Daoy (cell line): ENCODE results near the gene RGS3. TPM values are rescaled to one million over a fixed set of nuclear protein-coding genes. Genes with fewer than 3 reads are reported as not detected.

Experiments
- DNase-seq: peaks from one replicate; pipeline ENCODE4 v3.0.0-alpha.2; 2015; ENCODE audit warnings: low read depth
- total RNA-seq: library from RNA; depleted of rRNA; stranded (reverse); fragments of >200 nt; shearing (Covaris generic); gene quantifications from 2 replicates; pipeline ENCODE4 v1.2.3, GENCODE V29; 2014

Gene RGS3
- total RNA-seq, 1 experiment from 2014 or later, result 95.9 TPM

DNA sequence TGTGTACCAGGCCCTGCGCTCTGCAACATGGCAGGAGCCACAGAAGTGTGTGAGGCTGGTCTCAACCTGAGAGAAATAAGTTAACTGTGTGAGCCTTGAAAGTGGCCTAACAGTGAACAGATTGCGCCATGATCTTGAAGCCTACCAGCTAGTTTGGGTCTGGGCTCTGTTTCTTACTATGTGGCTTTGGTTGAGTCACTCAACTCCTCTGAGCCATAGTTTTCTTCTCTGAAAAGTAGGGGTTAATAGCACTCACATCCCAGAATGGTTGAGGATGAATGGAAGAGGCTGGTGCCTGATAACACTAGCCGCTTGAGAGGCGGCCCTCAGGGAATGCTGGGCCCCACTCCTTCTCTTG, 121.5 kb downstream of the RGS3 start:
- no peak for DNase-seq

- no peak for DNase-seq
These were observed 122.0 kb downstream of the RGS3 start for GRCh38 chr9:113585555-113585954.

- peak; percentile 74 for DNase-seq
These were observed 124.0 kb downstream of the RGS3 start for GRCh38 chr9:113587471-113588031.

- DNase-seq, result no peak
These were observed 124.8 kb downstream of the RGS3 start for GRCh38 chr9:113588242-113588810.

DNA sequence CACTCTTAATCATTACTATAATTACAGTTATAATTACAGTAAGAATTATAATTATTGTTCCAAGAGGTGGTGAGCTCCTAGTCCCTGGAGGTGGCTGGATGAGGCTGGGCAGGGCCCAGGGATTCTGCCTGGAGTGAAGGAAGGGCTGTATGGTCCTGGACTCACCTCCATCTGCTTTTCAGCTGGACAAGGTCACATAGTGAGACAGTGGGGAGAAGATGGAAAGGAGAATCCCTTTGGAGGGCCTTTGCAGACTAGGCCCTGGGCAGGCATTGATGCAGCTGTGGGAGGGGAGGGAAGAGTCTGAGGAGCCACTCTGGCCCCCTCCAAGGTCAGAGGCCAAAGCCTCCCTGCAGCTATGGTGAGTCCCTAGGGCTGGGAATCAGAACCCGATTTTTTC, 125.4 kb downstream of the RGS3 start:
- DNase-seq, result no peak

DNA sequence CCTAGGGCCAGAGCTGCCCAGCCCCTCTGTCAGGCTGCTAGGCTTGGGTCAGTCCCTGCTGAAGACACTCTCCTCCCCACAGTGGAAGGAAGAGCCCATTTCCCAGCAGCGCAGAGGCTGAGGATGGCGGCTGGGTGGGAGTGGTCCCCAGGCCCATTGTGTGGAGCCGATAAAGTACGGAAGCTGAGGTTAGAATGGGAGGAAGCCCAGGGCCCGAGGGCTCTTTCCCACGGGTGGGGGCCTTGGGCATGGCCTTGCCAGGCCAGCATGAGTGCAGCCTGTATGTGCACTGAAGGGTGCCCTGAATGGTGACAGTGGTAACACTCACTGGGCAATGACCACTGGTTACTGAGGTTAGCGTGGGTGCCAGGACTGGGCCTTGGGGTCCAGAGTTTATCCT, 125.9 kb downstream of the RGS3 start:
- no peak for DNase-seq

GRCh38 chr9:113589890-113590289, 126.4 kb downstream of the RGS3 start:
- peak; percentile 50 for DNase-seq

GRCh38 chr9:113590389-113590788, 126.9 kb downstream of the RGS3 start:
- DNase-seq, result no peak

GRCh38 chr9:113590991-113591898, 127.7 kb downstream of the RGS3 start:
- DNase-seq, result peak; percentile 88

- DNase-seq, result no peak
These were observed 128.5 kb downstream of the RGS3 start for GRCh38 chr9:113591899-113592625.

DNA sequence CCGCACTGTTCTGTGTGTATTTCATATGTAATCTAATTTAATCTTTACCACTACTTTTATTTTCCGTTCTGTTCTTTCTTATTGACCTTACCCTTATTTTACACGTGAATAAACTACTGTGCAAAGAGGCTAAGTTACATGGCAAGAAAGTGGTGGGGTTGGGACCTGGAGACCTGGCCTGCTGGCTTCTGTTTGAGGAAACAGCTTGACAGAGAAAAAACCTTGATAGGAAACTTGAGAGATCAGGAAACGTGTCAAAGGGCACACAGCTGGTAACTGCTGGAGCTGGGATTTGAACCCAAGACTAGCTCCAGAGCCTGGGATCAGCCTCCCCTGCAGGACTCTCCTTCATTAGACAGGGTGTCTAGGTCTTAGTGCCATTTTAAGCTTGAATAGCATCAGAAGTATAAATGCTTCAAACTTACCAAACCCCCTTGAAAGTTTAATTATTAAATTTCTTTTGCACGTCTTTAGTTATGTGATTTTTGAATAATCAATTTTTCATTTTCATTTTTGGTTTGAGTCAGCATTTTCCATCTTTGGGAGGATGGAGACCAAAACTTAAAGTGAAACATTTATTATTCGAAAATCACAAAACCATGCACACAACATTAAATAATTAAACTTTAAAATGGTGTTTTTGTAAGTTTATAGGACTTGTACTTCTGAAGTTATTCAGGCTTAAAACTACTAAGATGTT, 129.5 kb downstream of the RGS3 start:
- DNase-seq, result no peak

DNA sequence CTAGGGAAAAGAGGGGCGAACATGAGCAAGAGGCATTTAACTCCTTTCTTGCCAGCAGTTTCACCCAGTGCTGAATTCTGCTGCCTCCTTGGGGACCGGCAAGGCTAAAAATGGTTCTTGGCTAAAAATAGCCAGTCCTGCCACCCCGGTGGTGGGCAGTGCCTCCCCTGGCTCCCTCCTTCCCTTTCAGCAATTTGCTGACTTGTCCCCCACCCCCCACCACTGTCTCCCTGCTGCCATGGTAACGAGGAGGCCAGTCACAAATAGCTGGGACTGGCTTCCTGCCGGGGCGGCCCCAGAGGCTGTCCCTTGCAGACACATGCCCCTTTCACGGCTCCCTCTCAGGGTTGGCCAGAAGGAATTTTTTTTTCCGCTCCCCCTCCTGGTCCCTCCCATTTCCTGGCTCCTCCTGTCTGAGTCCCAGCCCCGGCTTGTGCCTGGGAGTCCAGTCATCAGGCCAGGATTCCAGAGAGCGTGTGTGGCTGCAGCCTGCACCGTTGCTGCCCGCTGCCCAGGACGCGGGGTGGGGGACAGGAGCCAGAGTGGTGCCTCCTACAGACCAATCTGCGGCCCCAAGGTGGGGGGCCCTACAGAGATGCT, 130.3 kb downstream of the RGS3 start:
- peak; percentile 99 for DNase-seq

- DNase-seq, result peak; percentile 64
These were observed 131.2 kb downstream of the RGS3 start for GRCh38 chr9:113594484-113595299.

DNA sequence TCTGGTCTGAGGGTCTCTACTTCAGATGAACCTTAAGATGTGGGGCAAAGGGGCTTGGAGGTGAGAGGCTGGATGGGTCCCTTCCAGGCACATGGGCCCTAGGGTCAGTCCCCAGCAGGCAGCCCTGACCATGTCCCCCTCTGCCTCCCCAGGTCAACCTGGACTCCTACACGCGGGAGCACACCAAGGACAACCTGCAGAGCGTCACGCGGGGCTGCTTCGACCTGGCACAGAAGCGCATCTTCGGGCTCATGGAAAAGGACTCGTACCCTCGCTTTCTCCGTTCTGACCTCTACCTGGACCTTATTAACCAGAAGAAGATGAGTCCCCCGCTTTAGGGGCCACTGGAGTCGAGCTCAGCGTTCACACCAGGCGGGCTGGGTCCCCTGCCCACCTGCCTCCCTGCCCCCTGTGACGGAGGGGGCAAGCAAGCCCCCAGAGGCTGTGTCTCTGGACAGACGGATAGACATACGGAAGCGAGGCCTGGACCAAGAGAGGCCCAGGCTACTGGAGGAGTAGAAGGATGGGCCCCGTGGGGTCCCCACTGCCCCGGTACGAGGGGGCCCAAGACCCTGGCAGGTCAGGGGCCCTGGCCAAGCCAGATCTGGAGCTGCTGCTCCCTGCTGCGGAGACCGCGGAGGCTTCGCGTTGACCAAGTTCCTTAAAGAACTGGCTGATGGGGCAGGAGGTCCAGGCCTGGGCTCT, 133.2 kb downstream of the RGS3 start:
- DNase-seq, result no peak

GRCh38 chr9:113597390-113598241, 134.1 kb downstream of the RGS3 start:
- no peak for DNase-seq

GRCh38 chr9:113598451-113598850, 134.9 kb downstream of the RGS3 start:
- DNase-seq, result no peak

DNA sequence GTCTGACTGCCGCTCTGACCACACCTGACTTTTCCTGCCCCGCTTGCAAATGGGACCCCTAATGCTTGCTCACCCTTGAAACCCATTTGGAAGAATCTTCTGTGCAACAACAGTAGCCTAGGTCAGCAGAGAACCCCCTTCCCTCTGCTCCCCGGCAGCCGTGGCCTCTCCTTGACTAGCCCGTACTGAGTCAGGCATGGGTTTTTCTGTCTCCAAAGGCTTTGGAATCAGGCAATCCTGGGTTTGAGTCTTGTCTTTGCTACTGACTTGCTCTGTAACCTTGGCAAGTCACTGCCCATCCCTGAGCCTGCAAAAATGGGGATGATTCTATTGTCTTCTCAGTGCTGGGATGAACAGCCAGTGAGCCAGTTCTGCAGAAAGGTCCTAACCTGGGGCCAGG, 135.4 kb downstream of the RGS3 start:
- no peak for DNase-seq

- DNase-seq, result peak; percentile 96
These were observed 136.1 kb downstream of the RGS3 start for GRCh38 chr9:113599646-113600022.
